ENCODE data around the gene GNRHR.
A peak's percentile ranks its signal among the peaks of the same experiment; 100 is the strongest.
"Not testable (repeated sequence)": the region's sequence is repeated elsewhere in the genome, so short reads cannot be mapped to it uniquely, and the experiment has no call there.

The GNRHR gene

DNA sequence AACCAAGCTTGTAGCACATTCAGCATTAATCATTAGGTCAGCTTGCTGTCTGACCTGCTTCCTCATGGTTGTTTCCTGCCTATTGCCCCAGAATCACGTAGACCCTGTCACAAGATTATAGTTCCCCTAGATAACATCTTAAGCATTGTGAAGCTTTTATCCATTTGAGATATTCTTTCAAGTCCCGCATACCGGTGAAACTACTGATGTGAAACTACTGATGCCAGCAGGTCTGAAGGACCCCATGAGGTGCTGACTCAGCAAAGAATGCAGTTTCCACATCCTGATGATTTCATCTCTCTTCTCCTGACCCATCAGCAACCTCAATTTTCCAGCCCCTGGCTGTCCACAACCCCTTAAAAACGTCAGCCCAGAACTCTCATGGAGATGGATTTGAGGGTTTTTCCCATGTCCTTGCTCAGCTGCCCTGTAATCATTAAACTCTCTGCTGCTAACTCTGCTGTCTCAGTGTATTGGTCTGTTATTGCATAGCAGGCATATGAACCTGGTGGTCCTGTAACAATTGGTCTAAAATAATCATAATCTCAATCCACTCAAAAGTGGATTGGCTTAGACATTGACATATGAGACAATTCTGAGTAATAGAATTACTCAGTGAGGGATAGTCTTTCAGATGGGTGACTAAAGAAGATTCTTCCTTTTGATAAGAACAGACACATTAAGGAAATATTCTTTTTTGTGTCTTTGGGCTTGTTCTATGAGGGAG is 26.9 kb downstream of the GNRHR start:
- DNase-seq = peak; percentile 79

DNA sequence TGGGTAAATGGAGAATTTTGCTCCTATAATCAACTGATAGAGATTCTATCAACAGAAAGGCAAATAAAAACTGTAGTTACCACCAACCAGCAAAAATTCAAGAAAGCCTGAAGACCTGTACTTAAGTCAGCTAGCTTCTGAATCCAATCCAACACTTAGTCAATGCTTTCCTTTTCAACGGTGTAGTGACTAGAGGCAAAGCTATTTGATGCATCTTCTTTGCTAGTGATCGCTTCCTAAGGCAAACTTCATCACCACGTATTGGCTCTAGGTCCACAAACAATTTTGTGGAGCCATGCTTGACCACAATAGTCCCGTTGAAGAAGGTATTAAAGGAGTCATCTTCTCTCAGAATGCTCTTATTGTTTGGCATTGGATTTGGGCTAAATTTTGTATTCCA is 28.2 kb downstream of the GNRHR start:
- DNase-seq = peak; percentile 59

DNA sequence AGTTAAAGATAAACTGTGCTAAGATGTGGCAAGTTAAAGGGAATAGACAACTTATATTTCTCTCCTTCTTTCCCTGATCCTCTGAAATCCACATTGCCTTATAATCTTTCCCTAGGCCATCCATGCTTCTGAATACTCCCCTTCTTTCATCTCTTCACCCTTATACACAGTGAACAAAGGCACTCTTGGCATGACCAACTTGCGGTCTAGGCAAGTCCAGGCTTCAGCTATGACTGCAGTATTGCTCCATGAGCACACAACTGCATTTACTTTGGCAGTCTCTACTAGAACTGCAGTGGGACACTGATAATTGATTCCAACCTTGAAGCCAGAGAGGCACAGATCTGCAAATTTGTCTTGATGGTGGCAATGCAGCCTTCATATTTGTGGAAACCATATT is 29.1 kb downstream of the GNRHR start:
- no peak for DNase-seq

DNA sequence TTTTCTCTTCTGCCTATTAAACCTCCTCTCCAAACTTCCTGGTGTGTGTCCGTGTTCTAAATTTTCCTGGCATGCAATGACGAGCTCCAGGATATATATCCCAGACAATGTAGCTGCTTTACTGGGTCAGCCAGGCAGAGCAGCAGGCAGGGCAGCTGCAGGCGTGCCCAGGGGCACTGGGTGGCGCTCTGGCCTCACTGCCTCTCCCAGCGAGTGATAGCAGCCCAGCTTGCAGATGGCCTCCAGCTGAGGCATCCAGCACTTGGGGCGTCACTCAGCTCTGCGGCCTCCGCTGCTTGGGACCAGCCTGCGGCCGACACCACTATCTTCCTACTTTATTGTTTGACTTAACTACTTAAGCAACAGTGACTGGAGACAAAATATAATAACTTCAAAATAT is 30.2 kb downstream of the GNRHR start:
- DNase-seq = no peak

DNA sequence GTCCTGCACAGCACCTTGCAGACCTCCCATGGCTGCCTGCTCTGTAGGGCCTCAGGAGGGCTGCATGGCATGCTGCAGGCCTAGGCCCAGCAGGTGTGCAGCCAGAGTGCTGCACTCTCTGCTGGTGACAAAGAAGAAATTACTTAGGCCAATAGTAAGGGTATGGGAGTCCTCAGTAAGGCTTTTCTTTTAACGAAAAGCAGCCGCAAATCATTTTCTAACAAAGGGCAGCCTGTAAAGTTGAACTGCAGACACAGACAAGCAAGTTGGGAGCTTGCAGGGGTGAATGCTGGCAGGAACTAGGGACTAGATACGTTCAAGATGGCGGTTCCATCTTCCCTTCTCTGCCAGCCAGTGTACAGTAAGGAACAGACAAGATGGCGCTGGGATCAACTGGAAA is 30.8 kb downstream of the GNRHR start:
- no peak for DNase-seq

DNA sequence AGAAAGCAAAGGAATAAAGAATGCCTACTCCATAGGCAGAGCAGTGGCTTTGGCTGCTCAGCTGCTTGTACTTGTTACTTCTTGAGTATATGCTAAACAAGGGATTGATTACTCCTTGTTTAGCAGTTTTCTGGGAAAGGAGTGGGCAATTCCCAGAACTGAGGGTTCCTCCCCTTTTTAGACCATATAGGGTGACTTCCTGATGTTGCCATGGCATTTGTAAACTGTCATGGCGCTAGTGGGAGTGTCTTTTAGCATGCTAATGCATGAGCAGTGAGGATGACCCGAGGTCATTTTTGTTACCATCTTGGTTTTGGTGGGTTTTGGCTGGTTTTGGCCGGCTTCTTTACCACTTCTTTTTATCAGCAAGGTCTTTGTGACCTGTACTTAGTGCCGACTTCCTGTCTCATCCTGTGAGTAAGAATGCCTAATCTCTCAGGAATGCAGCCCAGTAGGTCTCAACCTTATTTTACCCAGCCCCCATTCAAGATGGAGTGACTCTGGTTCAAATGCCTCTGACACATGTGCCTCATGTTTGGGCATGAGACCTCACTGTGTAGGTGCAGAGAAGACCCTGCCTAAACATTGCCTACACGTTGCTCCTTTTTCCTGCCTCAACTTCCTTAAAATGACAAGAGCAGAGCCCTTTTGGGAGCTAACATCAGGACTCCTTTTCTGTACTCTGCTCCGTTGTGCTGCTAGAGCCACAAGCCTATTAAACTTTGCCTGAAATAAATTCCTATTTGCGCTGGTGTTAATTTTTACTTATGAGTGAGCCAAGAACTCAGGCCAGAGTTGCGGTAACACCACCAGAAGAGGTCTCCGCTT is 32.2 kb downstream of the GNRHR start:
- peak; percentile 58 for DNase-seq

DNA sequence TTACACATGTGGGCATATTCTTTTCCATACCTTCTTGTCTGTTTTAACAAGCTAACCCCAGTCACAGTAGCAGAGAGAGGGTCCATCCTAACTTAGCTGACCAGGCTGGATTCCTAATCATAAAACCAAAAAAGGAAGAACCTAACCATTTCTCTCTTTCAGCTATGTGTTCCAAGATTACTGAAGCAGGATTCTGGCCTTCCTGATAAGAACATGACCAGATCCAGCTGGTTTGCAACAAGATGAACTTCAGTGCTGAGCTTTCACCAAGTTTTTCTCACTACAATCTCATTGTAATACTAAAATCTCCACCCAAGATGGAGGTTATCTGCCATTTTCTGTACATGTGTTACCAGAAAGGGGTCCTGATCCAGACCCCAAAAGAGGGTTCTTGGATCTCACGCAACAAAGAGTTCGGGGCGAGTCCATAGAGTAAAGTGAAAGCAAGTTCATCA is 32.8 kb downstream of the GNRHR start:
- no peak for DNase-seq

DNA sequence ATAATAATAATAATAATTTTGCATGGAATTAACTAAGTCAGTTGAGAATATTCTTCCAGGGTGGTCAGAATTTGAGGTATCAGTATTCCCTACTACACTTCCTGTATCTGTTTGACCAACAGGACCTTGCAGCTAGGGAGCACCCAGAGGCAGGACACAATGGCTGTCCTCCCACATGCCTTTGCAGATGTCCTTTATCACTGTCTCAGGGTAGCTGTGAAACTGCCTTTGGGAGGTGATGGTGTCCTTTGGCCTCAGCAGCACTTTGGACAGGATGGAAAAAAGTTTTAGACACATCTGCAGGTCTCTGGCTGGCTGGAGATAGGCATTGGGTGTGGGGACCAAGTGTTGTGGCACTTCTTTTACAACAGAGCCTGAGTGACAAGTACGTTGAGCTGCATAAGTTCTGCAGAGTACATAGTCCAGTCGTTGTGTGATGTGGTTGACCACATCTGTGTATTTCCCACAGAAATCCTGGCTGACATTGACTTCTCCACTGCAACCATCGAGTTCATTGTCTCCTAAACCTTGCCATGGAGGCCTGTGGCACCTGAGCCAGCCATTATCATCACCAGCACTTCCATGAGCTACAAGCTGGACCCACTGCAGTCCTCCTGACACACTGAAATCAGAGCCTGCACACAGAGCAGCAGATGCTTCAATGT is 34.1 kb downstream of the GNRHR start:
- DNase-seq = no peak

DNA sequence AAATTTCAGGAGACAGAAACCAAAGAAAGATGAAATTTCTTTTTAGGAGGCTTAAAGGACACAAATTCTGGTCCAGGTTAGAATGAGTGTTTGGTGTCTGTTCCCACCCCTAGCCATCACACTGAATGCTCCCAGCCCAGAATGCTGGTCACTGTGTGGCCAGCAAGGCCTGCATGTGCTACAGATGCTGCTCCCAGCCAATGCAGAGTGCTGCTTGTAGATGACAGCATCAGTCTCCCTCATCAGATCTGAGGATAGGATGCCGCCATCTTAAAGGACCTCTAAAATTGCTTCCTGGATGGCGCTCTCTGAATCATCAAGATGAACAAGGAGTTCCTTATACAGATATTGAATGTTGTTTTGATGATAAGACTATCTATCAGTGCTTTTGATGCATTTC is 35.3 kb downstream of the GNRHR start:
- no peak for DNase-seq

DNA sequence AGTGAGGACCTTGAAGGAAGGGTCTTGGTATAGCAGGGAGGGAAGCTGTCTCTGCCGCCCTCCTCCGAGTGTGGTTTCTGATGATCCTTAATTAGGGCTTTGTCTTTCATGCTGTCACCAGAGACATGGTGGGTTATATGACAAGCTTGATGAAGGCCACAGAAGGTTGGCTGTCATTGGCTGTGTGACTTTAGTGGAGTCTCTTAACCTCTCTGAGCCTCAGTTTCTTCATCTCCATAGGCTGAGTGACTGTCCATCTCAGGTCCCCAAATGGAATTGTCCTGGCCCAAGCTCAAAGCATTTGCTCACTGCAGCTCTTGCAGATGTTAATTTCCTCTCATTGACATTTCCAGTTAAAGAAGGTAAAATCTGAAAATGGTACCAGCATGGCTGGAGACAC is 36.6 kb downstream of the GNRHR start:
- no peak for DNase-seq

DNA sequence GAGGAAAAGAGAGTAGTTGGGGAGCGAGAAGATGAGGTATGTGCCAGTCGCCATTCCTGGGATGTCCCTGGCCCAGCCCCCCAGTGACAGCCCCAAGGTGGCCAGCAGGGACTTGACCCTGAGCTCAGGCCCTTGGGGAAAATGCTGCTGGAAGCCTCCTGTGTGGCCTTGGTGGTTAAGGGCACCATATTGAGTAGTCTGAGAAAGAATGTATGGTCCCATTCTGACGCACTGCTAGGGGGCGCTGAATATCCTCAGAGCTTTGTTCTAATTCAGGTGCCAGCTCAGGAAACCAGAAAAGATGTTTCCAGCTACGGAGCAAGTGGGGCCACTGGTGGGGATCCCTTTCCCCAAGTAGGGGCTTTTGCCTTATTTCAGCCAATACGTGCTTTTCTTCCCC is 39.2 kb downstream of the GNRHR start:
- no peak for DNase-seq

DNA sequence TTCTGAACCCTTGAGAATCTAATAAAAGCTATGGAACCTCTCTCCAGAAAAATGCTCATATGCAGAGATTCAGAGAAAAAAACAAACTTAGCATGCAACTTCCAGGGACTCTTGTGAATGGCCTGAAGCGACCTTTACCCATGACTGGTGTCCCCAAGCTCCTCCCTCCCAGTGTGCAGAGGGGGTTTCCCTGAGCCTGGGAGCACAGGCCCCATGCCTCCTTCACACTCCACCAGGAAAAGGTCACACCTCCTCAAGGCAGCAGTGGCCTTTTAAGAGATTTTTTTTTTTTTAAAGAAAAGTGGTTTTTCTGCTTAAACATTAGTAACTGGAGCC is 40.0 kb downstream of the GNRHR start:
- no peak for DNase-seq

DNA sequence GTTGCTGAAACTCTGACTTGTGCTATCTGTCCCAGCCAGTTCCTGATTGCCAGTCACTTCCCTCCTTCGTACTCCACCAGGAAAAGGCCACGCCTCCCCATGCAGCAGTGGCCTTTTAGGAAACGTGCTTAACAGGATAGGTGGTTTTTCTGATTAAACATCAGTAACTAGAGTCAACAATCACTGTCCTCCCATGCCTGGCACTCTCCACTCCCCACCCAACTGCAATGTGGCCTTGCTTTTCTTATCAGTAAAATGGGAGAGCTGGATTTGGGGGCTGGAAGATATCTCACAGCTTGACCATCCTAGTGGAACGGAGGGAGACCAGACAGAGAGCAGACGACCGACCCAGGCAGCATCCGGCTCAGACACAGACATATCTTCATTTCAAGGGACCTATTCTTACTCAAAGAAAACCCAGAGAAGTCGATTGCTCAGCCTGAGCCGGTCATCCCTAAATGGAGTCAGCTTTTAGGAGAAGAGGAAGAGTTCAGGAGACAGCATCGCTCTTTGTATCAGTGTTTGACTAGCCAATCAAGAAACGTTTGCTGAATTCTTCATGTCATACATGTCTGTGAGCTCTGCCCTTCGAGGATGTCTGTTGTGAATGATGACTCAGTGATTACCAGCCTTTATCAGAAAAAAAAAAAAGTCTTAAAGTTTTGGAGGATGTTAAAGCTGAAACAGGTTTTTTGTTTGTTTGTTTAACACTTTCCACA is 40.5 kb downstream of the GNRHR start:
- DNase-seq = peak; percentile 32

DNA sequence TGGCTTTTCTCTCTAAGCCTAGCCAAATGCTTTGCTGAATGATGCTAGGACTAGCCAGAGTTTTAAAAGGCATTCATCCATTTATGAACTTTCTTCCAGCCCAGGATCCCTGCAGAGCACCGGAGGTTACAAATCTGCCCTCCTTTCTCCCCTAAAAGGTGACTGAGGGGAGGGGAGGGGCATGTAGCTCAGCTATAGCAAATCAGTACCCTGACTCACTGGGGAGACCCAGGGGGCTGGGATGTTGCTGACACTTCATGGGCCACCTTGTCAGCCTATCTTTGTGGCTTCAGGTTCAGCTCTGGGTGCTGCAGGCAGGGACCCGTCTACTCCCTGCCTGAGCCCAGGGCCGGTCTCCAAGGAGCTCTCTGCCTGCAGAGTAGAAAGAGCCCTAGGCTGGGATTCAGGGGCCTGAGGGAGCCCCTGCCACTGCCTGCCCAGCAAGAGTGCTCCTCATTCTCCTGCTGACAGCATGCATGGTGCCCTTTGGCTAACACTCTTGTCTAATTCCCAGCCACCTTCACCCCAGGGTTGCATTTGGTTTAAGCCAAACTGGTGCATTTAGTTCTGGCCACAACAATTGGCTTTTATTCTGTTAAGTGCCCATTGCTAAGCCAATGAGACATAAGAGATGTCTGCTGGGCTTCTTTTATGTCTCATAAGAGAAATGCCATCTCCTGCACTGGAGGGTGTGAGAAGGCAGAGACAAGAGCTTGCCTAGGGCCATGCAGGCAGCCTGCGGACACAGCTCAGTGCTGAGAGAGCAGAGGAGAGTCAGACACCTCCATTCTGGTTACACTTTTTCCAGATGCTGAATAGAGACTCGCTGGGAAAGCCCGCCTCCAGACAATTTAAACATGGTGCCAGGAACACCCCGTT is 41.3 kb downstream of the GNRHR start:
- no peak for DNase-seq

DNA sequence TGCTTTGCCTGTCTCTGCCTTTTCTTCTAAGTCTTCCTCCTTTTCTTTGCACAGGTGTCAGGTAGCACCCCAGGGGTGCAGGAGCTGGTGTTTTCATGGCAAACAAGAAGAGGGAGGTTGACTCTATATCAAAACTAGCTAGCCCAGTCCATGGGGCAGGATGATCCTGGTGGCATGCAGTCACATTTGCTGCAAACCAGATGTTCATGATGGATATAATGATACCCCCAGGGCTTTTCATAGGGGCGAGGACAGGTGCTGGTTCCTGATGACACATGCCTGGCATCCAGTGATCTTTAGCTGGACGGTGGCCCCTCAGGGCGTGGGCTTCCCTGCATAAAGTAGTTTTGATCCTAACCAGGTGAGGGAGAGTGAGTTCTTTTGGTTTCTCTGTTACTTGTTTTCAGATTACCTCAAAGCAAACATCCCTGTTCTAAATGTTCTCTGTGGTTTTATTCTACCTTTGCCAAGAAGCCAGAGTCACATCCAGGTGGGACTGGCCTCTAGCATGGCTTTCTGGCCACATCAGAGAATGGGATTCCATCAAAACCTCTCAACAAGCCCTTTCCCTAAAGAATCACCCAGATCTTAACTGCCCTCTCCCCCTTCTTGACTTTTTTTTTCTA is 42.1 kb downstream of the GNRHR start:
- no peak for DNase-seq

DNA sequence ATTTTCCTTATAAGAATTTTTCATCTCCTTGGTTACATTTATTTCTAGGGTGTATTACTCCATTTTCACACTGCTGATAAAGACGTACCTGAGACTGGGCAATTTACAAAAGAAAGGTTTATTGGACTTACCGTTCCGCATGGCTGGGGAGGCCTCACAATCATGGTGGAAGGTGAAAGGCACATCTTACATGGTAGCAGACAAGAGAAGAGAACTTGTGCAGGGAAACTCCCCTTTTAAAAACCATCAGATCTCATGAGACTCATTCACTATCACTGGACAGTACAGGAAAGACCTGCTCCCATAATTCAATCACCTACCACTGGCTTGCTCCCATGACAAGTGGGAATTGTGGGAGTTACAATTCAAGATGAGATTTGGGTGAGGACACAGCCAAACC is 47.5 kb downstream of the GNRHR start:
- DNase-seq = not testable (repeated sequence)

DNA sequence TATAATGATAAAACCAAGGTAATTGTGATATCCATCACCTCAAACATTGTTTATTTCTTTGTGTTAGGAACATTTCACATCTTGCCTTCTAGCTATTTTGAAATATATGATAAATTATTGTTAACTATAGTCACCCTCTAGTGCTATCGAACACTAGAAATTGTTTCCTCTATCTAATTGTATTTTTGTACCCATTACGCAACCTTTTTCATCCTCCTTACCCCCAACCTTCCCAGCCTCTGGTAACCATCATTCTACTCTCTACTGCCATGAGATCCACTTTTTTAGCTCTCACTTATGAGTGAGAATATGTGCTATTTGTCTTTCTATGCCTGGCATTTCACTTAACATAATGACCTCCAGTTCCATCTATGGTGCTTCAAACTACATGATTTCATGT is 49.3 kb downstream of the GNRHR start:
- no peak for DNase-seq

DNA sequence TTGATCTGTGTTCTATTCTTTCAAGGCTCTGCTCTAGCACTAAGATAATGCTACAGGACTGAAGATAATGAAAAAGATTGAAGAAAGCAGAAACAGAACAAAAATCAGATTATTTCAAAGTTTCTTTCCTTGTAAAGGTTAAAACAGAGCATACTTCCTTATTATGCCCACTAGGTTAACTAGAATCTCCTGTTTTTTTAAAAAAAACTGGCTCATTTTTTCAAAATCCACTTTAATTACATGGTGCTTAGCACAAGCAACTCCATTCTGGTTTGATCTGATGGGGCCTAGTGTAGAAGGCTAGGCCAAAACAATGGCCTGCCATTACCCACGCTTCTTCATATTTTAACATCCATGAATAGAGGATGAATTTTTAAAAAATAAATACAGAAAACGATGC is 52.0 kb downstream of the GNRHR start:
- DNase-seq = no peak

DNA sequence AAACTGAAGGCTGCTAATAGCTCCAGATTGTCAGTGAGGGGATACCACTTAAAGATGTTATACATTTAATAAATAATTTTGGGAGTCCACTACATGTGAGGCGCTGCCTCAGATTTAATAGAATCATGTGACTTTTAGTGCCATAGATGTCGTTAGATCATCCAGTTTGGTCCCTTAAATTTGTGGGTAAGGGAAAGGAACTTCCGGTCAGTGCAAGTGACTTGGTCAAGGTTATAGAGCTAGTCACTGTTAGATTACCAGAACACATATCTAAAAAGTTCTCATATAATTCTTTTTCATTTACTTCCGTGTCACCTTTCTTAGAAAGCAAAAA is 52.7 kb downstream of the GNRHR start:
- no peak for DNase-seq

DNA sequence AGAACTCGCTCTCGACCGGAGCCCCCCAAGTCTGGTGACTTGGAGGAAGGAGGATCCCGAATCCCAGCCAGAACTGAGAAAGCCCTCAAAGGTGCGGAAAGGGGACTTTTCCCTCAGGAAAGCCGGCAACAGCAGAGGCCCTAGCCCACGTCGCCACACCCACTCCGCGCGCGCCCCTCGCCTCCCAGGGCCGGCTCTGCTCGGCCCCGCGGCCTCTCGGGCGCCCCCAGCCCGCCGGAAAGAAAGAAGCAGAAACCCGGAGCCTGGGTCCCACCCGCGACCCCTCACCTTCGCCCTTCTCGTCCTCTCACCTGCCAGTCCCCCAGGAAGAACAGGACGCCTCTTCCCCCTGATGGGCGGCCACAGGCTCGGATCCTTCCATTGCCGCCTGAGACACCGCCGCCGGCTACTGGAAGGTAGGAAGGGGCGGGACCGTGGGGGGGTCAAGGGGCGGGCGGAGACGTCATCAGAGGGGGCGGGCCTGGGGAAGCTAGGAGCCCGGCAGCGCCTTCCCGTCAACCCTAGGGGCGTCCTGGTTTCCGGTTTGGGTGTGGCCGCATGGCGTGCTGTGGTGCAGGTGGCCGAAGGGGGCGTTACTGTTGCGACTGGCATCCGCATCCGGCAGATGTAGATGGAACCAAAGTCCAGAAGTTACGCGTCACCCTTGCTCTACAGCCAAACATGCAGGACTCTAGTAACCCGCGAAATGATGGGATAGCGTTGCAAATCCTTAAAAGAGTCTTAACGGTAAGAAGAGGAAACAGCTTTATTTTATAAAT is 53.3 kb downstream of the GNRHR start, which contains the start of gene UBA6:
UBA6 (minus strand) TSS at position 418 of the 779 bp plus-strand sequence; CDS start at position 382, 36 bp downstream.
- peak; percentile 96 for DNase-seq

Data from fibroblast of upper back skin (primary cell).